ENCODE data around the gene PPP1R26.

Gene PPP1R26

GRCh38 chr9:135523521-135524129 is 44.0 kb downstream of the PPP1R26 start:
- H3K79me2 ChIP-seq (ENCODE audit: insufficient read depth, low read length), result no peaks in the 10 kb centered on the region
- no peak overlapping the region for H3K9ac ChIP-seq (ENCODE audit: low read length)
- no peak overlapping the region for H3K4me3 ChIP-seq (ENCODE audit: low read depth, low read length, poor library complexity, severe bottlenecking)
- H3K27ac ChIP-seq (ENCODE audit: low read depth, low read length, poor library complexity, severe bottlenecking), result no peak overlapping the region
- H4K20me1 ChIP-seq (ENCODE audit: insufficient read depth, low read length), result no peaks in the 10 kb centered on the region
- no peaks in the 10 kb centered on the region for H3K9me2 ChIP-seq (ENCODE audit: low read depth, low read length)
- no peaks in the 10 kb centered on the region for H3K36me3 ChIP-seq (ENCODE audit: insufficient read depth, low read length)
- H3F3A ChIP-seq (ENCODE audit: insufficient read depth, low read length), result no peaks in the 10 kb centered on the region
- H3K4me2 ChIP-seq (ENCODE audit: low read length), result no peak overlapping the region
- no peak for TF ChIP-seq EZH2 (IDR thresholded peaks at IDR 0.05; ENCODE audit: borderline replicate concordance, low read length)
- no peak for TF ChIP-seq CTCF (IDR thresholded peaks at IDR 0.05; ENCODE audit: low read length)
- no peaks in the 10 kb centered on the region for H3K27me3 ChIP-seq (ENCODE audit: insufficient read depth, low read length)
- H3K9me3 ChIP-seq (ENCODE audit: low read length), result no peaks in the 10 kb centered on the region
- H2AFZ ChIP-seq (ENCODE audit: low read length), result no peak overlapping the region
- H3K4me1 ChIP-seq (ENCODE audit: insufficient read depth, low read length, severe bottlenecking), result no peaks in the 10 kb centered on the region

DNA sequence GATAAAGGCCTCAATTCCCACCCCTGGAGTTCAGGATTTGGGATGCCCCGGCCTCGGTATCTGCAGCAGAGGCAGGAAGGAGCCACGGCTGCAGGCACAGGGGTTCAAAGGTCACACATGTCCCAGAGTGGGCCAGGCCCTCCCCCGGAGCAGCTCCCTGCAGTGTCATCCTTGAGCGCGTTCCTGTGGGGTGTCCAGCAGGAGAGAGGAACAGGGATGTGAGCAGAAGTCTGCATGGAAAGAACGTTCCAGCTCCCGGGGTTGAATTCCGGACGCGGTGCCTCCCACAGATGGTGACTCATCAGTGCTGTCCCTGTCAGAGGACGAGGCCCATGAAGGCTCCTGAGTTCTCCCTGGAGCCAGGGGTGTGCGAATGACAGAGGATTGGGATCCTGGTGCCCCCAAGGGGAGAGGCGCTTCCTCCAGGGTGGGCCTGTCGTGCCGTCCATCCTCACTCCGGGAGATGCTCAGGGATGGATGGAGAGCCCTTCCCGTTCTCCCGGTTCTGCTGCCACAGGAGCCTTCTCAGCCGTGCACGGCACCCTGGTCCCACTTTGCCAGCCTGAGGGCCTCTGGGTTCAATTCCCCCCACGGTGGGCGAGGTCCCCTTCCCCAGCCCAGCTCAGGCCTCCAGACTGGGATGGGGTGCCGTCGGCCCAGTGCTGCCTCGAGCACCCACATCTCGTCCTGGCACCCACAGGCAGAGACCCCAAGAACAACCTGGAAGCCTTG is 44.7 kb downstream of the PPP1R26 start:
- Histone ChIP-seq H3K9me3 (ENCODE audit: low read length) (no peaks in the 10 kb centered on the region), H3K9ac (ENCODE audit: low read length) (no peak overlapping the region), H4K20me1 (ENCODE audit: insufficient read depth, low read length) (no peaks in the 10 kb centered on the region), H3K4me2 (ENCODE audit: low read length) (no peak overlapping the region), H3K79me2 (ENCODE audit: insufficient read depth, low read length) (no peaks in the 10 kb centered on the region), H3K9me2 (ENCODE audit: low read depth, low read length) (no peaks in the 10 kb centered on the region), H3K27me3 (ENCODE audit: insufficient read depth, low read length) (no peaks in the 10 kb centered on the region), H3K36me3 (ENCODE audit: insufficient read depth, low read length) (no peaks in the 10 kb centered on the region), H3F3A (ENCODE audit: insufficient read depth, low read length) (no peaks in the 10 kb centered on the region), H3K4me1 (ENCODE audit: insufficient read depth, low read length, severe bottlenecking) (no peaks in the 10 kb centered on the region), H3K4me3 (ENCODE audit: low read depth, low read length, poor library complexity, severe bottlenecking) (no peak overlapping the region), H2AFZ (ENCODE audit: low read length) (no peak overlapping the region), H3K27ac (ENCODE audit: low read depth, low read length, poor library complexity, severe bottlenecking) (no peak overlapping the region)
- TF ChIP-seq CTCF (IDR thresholded peaks at IDR 0.05; ENCODE audit: low read length) (no peak), EZH2 (IDR thresholded peaks at IDR 0.05; ENCODE audit: borderline replicate concordance, low read length) (no peak)

DNA sequence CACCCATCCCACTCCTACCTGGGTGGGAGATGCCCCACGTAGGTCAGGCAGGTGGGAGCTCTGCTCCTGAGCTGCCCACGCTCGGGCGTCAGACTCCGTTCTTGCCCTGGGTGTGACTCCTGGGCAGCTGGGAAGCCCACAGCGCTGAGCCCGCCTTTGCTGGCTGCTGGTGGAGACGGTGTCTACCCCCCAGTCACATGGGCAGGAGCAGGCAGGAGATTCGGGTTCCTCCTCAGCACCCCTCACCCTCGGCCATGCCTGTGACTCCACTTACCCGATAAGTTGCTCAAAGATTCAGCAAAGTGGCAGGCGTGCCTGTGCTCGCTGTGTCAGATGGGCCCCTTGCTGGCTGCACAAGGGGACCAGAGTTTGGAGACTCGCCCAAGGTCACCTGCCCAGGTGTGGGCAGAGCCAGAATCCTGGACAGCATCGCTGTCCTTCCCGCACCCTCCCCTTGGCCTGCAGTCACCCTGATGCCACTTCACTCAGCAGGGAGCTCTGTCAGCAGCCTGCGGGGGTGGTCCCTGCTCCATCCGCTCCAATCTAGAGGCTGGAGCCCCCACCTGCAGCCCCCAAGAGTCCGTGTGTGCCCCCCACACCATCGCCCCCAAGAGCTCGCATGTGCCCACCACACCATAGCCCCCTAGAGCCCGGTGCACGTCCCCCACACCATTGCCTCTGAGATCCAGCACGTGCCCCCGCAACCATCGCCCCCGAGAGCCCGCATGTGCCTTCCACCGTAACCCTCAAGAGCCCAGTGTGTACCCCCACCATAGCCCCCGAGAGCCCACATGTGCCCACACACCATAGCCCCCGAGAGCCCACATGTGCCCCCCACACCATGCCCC is 45.9 kb downstream of the PPP1R26 start:
- Histone ChIP-seq H2AFZ (ENCODE audit: low read length) (no peak overlapping the region), H3K9ac (ENCODE audit: low read length) (no peak overlapping the region), H3K4me2 (ENCODE audit: low read length) (no peak overlapping the region), H3K36me3 (ENCODE audit: insufficient read depth, low read length) (no peaks in the 10 kb centered on the region), H3K9me3 (ENCODE audit: low read length) (no peaks in the 10 kb centered on the region), H4K20me1 (ENCODE audit: insufficient read depth, low read length) (no peaks in the 10 kb centered on the region), H3K27me3 (ENCODE audit: insufficient read depth, low read length) (no peaks in the 10 kb centered on the region), H3K79me2 (ENCODE audit: insufficient read depth, low read length) (no peaks in the 10 kb centered on the region), H3K27ac (ENCODE audit: low read depth, low read length, poor library complexity, severe bottlenecking) (no peak overlapping the region), H3K9me2 (ENCODE audit: low read depth, low read length) (no peaks in the 10 kb centered on the region), H3K4me1 (ENCODE audit: insufficient read depth, low read length, severe bottlenecking) (no peaks in the 10 kb centered on the region), H3F3A (ENCODE audit: insufficient read depth, low read length) (no peaks in the 10 kb centered on the region), H3K4me3 (ENCODE audit: low read depth, low read length, poor library complexity, severe bottlenecking) (no peak overlapping the region)
- no peak for TF ChIP-seq EZH2 (IDR thresholded peaks at IDR 0.05; ENCODE audit: borderline replicate concordance, low read length)
- TF ChIP-seq CTCF (IDR thresholded peaks at IDR 0.05; ENCODE audit: low read length), result no peak
